Dedifferentiated amniotic fluid mesenchymal stem cell (primary cell): Measurements from ENCODE around the gene CAPZA3.
"Not testable (repeated sequence)": the region's sequence is repeated elsewhere in the genome, so short reads cannot be mapped to it uniquely, and the experiment has no call there.

Experiments used
- DNase-seq: peaks from one replicate; pipeline ENCODE4 v3.0.0-alpha.2; 2016; ENCODE audit errors: extremely low spot score

CAPZA3 gene

DNA sequence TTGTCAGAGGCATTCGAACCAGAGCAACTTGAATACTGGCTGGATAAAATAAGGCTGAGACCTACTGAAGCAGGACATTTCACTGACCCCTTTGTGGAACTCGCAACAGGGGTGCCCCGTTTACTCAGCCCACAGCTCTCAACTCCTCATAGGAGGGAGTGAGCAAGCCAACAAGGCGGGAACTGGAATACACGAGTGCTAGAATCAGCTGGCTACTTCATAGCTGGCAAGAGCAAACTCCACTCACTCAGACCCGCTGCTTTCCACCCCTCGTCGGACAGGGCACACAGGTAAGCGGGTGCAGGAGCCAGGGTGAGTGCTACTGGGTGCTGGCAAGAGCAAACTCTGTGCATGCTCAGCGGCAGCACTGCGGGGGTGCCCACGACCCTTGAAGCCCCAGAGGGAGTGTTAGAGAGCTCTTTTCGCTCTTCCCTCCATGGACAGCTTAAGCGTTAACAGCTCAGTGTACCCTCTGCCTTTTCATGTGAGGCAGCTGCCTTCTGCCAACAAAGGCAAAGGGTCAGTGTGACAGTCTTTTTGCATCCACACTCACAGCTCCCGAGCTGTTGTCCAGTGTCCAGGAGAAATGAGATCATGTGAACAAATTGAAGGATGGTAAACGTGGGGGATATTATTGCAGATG lies 15.7 kb downstream of the CAPZA3 start:
- DNase-seq = no peak

DNA sequence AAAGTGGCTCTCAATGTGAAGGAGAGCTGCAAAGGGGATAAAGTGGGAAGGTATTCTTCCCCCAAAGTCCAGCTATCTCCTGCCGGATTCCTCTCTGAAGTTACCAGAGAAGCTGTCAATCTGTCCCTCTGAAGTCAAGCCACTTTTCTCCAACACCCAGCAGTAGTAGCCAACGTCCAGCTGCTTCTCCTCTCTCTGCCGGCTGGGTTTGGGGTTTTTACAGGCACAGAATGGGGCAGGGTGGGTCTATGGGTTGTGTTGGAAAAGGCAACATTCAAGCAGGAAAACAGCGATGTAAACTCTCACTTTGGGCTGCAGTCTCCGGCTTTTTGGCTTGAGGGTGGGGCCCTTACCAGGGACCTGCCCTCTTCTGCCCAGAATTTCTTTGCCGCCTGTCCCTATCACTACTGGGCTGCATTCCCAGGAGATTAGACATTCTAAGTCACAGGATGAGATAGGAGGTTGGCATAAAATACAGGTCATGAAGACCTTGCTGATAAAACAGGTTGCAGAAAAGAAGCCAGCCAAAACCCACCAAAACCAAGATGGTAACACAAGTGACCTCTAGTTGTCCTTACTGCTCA lies 16.3 kb downstream of the CAPZA3 start:
- DNase-seq = no peak

DNA sequence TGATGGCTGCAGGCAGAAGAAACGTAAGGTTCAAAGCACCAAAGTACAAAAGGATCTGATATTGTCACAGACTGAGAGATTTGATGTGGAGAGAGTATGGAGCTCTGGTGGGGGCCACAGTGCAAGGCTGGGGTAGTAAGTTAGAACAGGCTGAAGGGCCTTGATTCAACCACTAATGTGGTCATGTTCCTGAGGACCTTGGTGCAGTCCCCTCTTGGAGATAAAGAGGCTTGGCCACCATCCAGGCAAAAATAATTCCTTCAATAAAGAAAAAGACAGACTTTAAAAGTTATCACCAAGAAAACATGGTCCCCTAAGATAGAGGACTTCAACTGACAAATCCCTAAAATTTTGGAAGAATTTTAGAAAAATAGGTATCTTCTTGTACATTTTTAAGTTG lies 17.4 kb downstream of the CAPZA3 start:
- DNase-seq = no peak

DNA sequence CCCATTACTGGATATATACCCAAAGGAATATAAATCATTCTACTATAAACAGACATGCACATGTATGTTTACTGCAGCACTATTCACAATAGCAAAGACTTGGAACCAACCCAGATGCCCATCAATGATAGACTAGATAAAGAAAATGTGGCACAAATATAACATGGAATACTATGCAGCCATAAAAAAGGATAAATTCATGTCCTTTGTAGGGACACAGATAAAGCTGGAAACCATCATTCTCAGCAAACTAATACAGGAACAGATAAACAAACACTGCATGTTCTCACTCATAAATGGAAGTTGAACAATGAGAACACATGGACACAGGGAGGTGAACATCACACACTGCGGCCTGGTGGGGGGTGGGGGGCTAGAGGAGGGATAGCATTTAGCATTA lies 28.6 kb downstream of the CAPZA3 start:
- not testable (repeated sequence) for DNase-seq

DNA sequence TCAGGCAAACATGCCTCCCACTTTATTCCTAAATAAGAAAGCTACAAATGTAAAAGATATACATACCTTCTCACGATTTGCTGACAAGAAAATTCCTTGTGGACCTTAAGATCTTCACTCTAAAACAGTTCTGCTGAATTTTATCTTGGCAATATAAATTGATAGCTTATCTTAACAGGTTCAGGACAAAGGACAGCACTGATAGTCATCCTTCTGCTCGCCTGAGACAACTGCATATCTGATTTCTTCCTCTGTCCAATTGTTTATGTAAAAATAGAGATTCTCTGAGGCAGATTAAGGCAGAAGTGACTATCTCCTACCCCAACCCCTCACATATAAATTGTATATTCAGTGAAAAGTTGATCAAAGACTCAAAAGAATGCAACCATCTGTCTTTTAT lies 44.9 kb downstream of the CAPZA3 start:
- no peak for DNase-seq

DNA sequence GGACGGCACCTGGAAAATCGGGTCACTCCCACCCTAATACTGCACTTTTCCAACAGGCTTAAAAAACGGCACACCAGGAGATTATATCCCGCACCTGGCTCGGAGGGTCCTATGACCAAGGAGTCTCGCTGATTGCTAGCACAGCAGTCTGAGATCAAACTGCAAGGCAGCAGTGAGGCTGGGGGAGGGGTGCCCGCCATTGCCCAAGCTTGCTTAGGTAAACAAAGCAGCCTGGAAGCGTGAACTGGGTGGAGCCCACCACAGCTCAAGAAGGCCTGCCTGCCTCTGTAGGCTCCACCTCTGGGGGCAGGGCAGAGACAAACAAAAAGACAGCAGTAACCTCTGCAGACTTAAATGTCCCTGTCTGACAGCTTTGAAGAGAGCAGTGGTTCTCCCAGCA lies 47.5 kb downstream of the CAPZA3 start:
- not testable (repeated sequence) for DNase-seq
